C1 segment of cervical spinal cord (tissue), 14 donors: ENCODE results near the gene PNLDC1.
"Not testable (repeated sequence)": the region's sequence is repeated elsewhere in the genome, so short reads cannot be mapped to it uniquely, and the experiment has no call there.

Experiments
- DNase-seq, 14 donors: peaks; one replicate each; lab custom pipeline; 2025; lab: John Stamatoyannopoulos, UW

The PNLDC1 gene

GRCh38 chr6:159778542-159779103 lies 21.5 kb upstream of the PNLDC1 start:
- no peak for DNase-seq

DNA sequence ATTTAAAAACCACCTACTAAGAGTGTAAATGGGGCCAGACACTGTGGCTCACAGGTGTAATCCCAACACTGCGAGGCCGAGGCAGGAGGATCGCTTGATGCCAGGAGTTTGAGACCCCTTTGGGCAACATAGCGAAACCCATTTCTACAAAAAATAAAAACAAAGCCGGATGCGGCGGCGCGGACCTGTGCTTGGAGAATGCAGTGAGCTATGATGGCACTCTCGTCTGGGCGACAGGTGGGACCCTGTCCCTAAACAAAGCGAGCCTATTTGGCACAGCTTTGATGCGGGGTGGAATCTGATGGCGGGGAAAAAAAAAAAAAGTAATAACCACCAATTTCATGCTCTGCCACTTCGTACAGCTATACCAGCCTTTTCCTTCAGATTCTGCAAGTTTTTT lies 11.8 kb upstream of the PNLDC1 start:
- DNase-seq: no peak

GRCh38 chr6:159788753-159789376 lies 11.2 kb upstream of the PNLDC1 start:
- peak in 3 of 14 donors; percentile 15 to 72 (median 35) for DNase-seq

DNA sequence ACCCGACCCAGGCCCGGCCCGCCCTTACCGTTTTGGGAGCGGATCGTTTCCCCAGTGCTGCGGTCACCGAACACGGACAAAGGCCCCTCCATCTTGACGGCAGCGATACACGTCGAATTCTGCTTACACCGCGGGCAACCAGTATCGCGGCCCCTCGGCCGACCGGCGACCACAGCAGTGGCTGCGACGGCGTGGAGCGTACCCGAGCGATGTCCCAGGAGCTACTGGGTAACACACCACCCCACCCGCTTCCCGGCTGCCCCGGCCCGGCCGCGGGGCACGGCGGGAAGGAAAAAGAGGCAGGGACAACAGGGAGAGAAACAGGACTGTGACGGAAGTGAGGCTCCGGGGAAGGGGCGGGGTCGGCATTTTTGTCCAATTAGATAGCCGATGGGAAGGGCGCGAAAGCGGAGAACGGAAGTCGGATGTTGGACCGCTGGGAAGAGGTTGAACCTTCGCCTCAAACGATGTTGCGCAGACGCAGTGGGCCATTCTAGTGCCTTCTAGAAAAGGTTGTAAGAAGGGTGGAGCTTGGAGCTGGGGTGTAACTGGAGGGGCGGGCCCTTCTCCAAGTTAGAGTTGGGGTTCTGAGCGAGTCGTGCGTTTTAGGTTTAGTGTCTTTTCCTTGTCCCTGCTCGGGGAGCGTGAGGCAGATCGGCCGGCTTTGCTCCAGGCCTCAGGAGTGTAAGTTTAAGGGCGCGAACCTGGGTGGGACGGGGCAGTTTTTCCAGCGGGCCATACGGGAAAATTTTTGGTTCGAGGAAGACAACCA lies 10.5 kb upstream of the PNLDC1 start, which contains the start of gene TCP1:
TCP1 (minus strand) TSS at position 226 of the 772 bp plus-strand sequence; CDS start at position 92, 134 bp downstream.
- peak; percentile 91 to 100 (median 99) for DNase-seq

GRCh38 chr6:159790149-159790955 lies 9.7 kb upstream of the PNLDC1 start, which contains the start of gene MRPL18:
MRPL18 (plus strand) TSS chr6:159790467; CDS start chr6:159790588, 121 bp downstream.
- DNase-seq: peak; percentile 69 to 97 (median 93)

GRCh38 chr6:159790956-159791598 lies 9.0 kb upstream of the PNLDC1 start:
- peak in 3 of 14 donors; percentile 4 to 30 (median 18) for DNase-seq

DNA sequence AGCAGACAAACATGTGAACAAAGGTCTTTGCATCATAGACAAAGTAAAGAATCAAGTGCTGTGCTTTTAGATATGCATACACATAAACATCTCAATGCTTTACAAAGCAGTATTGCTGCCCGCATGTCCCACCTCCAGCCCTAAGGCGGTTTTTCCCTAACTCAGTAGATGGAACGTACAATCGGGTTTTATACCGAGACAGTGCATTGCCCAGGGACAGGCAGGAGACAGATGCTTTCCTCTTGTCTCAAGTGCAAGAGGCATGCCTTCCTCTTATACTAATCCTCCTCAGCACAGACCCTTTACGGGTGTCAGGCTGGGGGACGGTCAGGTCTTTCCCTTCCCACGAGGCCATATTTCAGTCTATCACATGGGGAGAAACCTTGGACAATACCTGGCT lies 5.1 kb upstream of the PNLDC1 start:
- DNase-seq: not testable (repeated sequence)

DNA sequence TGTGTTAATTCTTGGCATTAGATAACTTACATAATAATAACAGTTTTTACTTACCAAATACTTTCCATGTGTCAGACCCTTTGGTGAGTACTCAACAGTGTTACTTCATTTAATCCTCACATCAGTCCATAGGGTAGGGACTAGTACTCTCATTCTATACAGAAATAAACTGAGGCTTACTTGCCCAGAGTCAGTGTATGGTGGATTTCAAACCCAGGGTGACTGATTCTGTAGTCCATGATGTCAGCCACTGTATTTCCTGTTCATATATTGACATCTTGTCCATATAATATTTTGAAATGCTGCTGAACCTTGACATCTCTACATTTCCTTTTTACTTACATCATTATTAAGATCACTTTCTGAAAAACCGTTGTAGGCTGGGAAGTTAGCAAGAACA lies 2.5 kb upstream of the PNLDC1 start:
- DNase-seq: no peak

DNA sequence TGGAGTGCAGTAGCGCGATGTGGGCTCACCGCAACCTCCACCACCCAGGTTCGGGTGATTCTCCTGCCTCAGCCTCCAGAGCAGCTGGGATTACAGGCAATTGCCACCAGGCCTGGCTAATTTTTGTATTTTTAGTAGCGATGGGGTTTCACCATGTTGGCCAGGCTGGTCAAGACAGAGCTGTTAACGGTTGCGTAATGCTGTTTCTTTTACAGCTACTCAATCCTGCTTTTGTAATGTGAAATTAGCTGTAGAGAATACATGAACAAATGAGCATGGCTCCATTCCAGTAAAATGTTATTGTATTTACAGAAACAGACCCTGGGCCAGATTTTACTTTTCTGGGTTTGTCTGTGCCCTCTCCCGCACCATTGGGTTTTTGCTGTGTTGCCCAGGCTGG lies 1.9 kb downstream of the PNLDC1 start:
- no peak for DNase-seq

DNA sequence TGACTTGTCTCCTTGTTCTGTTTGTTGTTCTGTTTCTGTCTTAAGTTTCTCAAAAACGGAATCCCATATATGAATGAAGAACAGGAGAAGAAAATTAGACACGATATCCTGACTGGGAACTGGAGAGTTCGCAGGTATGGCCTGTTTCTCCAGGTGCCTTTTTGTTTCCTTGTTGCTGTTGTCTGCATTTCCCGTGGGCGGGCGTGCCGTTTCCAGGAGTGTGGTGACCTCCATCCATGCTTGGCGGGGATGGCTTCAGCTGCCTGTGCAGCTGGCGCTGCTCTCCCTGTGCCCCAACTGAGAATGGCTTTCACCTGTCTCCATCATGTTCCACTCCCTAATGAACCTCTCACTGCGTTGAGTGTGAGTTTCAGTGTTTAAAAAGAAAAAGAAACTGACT lies 4.4 kb downstream of the PNLDC1 start:
- no peak for DNase-seq

GRCh38 chr6:159805440-159806020 lies 5.5 kb downstream of the PNLDC1 start:
- no peak for DNase-seq

- no peak for DNase-seq
Measured at GRCh38 chr6:159806021-159806458, 6.0 kb downstream of the PNLDC1 start.

- no peak for DNase-seq
Measured at GRCh38 chr6:159807150-159807858, 7.2 kb downstream of the PNLDC1 start.

- DNase-seq: peak in 3 of 14 donors; percentile 6 to 27 (median 20)
Measured at GRCh38 chr6:159808647-159809046, 8.6 kb downstream of the PNLDC1 start.

DNA sequence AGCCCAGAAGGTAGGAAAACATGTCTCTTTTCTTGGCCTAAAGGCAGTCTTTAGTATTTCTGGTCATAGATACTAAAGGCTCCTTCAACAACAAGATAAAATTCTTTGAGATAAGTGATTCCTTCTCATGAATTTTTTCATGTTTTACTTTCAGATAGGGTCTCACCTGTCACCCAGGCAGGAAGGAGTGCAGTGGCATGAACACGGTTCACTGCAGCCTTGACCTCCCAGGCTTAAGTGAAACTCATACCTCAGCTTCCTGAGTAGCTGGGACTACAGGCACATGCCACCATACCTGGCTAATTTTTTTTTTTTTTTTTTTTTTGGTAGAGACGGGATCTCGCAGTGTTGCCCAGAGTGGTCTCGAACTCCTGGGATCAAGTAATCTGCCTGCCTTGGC lies 9.1 kb downstream of the PNLDC1 start:
- DNase-seq: no peak

- DNase-seq: no peak
Measured at GRCh38 chr6:159813781-159814180, 13.7 kb downstream of the PNLDC1 start.

DNA sequence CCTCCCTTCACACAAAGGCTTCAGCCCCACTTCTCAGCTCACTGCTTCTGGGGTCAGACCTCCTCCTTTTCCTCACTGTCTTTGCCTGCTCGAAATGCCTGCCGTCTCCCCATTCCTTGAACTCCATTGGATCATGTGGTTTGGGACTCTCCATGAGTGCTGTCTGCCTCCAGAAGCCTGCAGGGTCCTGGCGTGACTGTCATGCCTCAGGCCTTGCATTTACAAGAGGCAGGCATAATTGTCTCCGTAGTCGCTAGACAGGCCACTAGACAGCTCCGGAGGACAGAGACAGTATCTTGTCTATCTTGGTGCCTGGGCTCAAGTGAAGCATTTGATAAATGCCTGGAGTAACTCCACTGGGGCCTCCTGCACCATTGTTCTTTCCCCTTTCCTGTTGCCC lies 15.3 kb downstream of the PNLDC1 start:
- no peak for DNase-seq

- not testable (repeated sequence) for DNase-seq
Measured at GRCh38 chr6:159816775-159817174, 16.7 kb downstream of the PNLDC1 start.

- DNase-seq: no peak
Measured at GRCh38 chr6:159817951-159818739, 18.1 kb downstream of the PNLDC1 start.
